WTC11 (cell line): ENCODE data around the gene CBS.
"Not testable (repeated sequence)": the region's sequence is repeated elsewhere in the genome, so short reads cannot be mapped to it uniquely, and the experiment has no call there.

Experiments used
- IRF2 ChIP-seq: sonication (generic); formaldehyde crosslinking; IDR thresholded peaks from 2 replicates; pipeline ENCODE4 v1.8.0; 2022; ENCODE audit warnings: low read depth, missing genetic modification reagents, borderline replicate concordance
- NFYB ChIP-seq: sonication (generic); formaldehyde crosslinking; conservative IDR thresholded peaks from 2 replicates; pipeline ENCODE4 v1.8.0; 2022; ENCODE audit warnings: low read depth, missing genetic modification reagents
- NR2C2 ChIP-seq: sonication (generic); formaldehyde crosslinking; IDR thresholded peaks from 2 replicates; pipeline ENCODE4 v1.8.0; 2022; ENCODE audit warnings: mild to moderate bottlenecking, missing genetic modification reagents
- TF ChIP-seq, protein P1 (sequence below): fragments of 200-600 bp; IDR thresholded peaks from 2 replicates; pipeline ENCODE4 v1.8.0; 2022; ENCODE audit warnings: antibody characterized with exemption
- TF ChIP-seq, protein P2 (sequence below): fragments of 250-450 bp; sonication (Bioruptor Pico); IDR thresholded peaks from 2 replicates; pipeline ENCODE4 v2.1.2; 2022; ENCODE audit warnings: mild to moderate bottlenecking, moderate library complexity
- TF ChIP-seq, protein P3 (sequence below): sonication (generic); formaldehyde crosslinking; IDR thresholded peaks from 2 replicates; pipeline ENCODE4 v1.8.1; 2022; ENCODE audit warnings: low read depth, mild to moderate bottlenecking, moderate library complexity, missing genetic modification reagents, borderline replicate concordance

DNA sequence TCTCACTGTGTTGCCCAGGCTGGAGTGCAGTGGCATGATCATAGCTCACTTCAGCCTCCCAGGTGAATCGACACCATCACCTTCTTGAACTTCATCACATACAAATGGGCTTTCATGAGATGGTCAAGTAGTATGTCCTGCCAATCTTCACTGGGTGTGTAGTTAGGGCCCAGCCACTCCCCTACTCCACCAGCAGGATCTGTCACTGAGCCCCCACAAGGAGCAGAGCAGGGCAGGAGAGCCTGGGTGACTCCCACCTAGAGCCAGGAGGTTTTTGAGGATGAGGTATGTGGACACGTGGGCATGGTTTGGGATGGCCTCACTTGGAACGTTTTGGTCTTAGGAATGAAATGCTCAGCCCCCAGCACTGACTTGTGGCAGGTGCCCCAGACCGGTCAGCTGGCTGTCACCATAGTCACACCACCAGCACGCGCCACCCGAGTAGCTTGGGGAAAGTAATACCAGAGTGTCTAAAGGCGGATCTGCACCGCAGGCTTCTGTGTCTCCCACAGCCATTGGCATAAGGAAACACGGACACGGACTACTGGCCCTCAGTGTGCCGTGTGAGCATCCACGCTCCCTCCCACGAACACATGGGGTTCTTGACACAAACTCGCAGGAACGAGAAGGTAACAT, 16.5 kb upstream of the CBS start:
- TF ChIP-seq, protein P1, sequence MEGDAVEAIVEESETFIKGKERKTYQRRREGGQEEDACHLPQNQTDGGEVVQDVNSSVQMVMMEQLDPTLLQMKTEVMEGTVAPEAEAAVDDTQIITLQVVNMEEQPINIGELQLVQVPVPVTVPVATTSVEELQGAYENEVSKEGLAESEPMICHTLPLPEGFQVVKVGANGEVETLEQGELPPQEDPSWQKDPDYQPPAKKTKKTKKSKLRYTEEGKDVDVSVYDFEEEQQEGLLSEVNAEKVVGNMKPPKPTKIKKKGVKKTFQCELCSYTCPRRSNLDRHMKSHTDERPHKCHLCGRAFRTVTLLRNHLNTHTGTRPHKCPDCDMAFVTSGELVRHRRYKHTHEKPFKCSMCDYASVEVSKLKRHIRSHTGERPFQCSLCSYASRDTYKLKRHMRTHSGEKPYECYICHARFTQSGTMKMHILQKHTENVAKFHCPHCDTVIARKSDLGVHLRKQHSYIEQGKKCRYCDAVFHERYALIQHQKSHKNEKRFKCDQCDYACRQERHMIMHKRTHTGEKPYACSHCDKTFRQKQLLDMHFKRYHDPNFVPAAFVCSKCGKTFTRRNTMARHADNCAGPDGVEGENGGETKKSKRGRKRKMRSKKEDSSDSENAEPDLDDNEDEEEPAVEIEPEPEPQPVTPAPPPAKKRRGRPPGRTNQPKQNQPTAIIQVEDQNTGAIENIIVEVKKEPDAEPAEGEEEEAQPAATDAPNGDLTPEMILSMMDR, result not testable (repeated sequence)
- TF ChIP-seq, protein P2, sequence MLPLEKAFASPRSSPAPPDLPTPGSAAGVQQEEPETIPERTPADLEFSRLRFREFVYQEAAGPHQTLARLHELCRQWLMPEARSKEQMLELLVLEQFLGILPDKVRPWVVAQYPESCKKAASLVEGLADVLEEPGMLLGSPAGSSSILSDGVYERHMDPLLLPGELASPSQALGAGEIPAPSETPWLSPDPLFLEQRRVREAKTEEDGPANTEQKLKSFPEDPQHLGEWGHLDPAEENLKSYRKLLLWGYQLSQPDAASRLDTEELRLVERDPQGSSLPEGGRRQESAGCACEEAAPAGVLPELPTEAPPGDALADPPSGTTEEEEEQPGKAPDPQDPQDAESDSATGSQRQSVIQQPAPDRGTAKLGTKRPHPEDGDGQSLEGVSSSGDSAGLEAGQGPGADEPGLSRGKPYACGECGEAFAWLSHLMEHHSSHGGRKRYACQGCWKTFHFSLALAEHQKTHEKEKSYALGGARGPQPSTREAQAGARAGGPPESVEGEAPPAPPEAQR, result not testable (repeated sequence)
- not testable (repeated sequence) for TF ChIP-seq NR2C2, NFYB, IRF2
- TF ChIP-seq, protein P3, sequence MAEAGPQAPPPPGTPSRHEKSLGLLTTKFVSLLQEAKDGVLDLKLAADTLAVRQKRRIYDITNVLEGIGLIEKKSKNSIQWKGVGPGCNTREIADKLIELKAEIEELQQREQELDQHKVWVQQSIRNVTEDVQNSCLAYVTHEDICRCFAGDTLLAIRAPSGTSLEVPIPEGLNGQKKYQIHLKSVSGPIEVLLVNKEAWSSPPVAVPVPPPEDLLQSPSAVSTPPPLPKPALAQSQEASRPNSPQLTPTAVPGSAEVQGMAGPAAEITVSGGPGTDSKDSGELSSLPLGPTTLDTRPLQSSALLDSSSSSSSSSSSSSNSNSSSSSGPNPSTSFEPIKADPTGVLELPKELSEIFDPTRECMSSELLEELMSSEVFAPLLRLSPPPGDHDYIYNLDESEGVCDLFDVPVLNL, result not testable (repeated sequence)
